Measurements from ENCODE around the gene ZBTB44. TPM values are rescaled to one million over a fixed set of nuclear protein-coding genes. Genes with fewer than 3 reads are reported as not detected.

The ZBTB44 gene
- total RNA-seq, 1 donor from 2014 or later, result 42.5 TPM

DNA sequence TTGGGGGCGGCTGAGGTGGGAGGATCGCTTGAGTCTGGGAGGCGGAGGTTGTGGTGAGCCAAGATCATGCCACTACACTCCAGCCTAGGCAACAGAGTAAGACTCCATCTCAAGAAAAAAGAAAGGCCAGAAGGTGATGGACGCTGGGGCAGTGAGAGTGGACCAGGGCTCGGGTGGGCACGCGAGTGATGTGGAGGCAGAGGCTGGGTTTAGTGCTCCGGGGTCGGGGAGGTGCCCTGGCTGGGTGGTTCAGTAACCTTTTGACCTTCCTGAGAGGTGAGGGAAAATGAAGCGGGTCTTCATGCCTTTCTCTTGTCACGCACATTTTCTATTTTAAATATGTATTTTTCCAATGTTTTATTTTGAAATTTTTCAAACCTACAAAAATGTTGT is 110.0 kb downstream of the ZBTB44 start:
- no peak for DNase-seq (ENCODE audit: low spot score, unreplicated experiment)
- Mint-ChIP-seq H3K36me3 (ENCODE audit: insufficient read depth) (peaks cover 36% of the 10 kb centered on the region), H3K4me1 (ENCODE audit: low read depth) (no peaks in the 10 kb centered on the region), H3K27ac (no peak overlapping the region), H3K27me3 (no peaks in the 10 kb centered on the region), H3K9me3 (ENCODE audit: low read depth) (peaks cover 6% of the 10 kb centered on the region), H3K4me3 (ENCODE audit: low read depth) (no peak overlapping the region)
- TF ChIP-seq CTCF (IDR thresholded peaks at IDR 0.05; ENCODE audit: unreplicated experiment), result no peak

DNA sequence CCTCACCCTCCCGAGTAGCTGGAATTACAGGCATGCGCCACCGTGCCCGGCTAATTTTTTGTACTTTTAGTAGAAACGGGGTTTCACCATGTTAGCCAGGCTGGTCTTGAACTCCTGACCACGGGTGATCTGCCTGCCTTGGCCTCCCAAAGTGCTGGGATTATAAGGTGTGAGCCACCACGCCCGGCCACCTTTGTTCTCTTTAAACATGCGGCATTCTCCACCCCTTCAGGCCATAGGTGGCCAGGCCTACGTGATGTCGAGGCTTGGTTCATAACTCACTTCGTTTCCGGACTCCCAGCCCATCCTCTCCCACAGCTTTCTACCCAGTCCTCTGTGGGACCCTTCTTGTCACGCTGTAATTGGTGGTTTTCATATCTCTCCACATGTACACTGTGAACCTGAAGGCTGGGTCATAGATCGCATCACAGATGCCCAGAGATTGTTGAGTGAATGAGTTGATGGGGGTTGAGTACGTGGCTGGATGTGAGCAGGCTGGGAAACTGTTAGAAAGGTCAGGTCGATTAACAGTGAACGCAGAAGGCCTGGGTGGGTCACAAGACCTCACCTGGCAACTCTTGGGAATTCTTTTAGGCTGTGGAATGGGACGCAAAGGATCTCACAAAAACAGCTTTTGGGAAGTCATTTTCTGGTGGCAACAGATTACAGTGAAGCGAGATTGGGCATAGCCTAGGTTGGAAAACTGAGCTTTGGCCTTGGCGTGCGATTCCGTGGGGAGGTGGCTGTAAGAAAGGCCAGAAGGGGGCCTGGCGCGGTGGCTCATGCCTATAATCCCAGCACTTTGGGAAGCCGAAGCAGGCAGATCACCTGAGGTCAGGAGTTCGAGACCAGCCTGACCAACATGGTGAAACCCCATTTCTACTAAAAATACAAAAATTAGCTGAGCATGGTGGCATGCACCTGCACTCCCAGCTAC is 110.7 kb downstream of the ZBTB44 start:
- no peak overlapping the region for H3K27ac Mint-ChIP-seq
- no peaks in the 10 kb centered on the region for H3K27me3 Mint-ChIP-seq
- no peaks in the 10 kb centered on the region for H3K4me1 Mint-ChIP-seq (ENCODE audit: low read depth)
- no peak overlapping the region for H3K4me3 Mint-ChIP-seq (ENCODE audit: low read depth)
- DNase-seq (ENCODE audit: low spot score, unreplicated experiment), result no peak
- H3K9me3 Mint-ChIP-seq (ENCODE audit: low read depth), result peaks cover 6% of the 10 kb centered on the region
- H3K36me3 Mint-ChIP-seq (ENCODE audit: insufficient read depth), result peaks cover 36% of the 10 kb centered on the region
- TF ChIP-seq CTCF (IDR thresholded peaks at IDR 0.05; ENCODE audit: unreplicated experiment), result no peak

DNA sequence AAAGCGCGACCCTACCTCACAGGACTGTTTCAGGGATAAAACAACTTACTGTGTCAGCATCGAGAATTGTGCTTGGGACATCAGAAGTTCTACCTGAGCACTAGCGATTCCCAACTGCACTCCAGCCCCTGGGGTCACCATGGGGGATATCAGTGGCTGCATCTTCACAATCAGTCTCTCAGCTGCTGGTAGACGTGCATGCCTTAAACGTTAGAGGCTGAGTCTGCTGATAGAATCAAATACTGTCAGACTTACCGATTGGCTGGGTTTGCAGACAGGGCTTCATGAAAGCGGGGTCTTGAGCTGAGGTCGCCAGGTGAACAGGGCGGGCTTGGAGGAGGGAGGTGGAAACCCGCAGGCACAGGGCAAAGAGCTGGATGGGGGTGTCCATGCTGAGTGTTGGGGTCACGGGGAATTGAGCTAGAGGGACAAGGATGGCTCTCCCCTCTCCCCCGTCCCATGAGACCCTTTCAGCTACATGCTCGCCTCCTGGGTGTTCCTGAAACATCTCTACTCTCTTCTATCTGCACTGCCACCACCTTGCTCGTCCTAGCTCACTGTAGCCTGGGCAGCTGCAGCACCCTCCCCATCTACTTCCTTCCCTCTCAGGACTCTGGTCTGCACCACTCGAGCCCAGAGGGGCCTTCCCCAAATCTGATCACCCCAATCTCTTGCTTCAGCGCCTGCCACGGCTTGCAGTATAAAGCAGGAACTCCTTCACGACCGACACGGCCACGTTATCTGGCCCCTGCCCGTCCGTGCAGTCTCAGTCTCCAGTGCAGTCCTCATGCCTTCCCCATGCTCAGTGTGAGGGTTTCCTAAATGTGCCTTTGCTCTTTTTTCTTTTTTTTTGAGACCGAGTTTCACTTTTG is 111.7 kb downstream of the ZBTB44 start:
- Mint-ChIP-seq H3K27ac (no peak overlapping the region), H3K36me3 (ENCODE audit: insufficient read depth) (peaks cover 37% of the 10 kb centered on the region), H3K4me3 (ENCODE audit: low read depth) (no peak overlapping the region), H3K9me3 (ENCODE audit: low read depth) (peaks cover 6% of the 10 kb centered on the region), H3K27me3 (no peaks in the 10 kb centered on the region), H3K4me1 (ENCODE audit: low read depth) (no peaks in the 10 kb centered on the region)
- DNase-seq (ENCODE audit: low spot score, unreplicated experiment), result no peak
- TF ChIP-seq CTCF (IDR thresholded peaks at IDR 0.05; ENCODE audit: unreplicated experiment), result no peak

DNA sequence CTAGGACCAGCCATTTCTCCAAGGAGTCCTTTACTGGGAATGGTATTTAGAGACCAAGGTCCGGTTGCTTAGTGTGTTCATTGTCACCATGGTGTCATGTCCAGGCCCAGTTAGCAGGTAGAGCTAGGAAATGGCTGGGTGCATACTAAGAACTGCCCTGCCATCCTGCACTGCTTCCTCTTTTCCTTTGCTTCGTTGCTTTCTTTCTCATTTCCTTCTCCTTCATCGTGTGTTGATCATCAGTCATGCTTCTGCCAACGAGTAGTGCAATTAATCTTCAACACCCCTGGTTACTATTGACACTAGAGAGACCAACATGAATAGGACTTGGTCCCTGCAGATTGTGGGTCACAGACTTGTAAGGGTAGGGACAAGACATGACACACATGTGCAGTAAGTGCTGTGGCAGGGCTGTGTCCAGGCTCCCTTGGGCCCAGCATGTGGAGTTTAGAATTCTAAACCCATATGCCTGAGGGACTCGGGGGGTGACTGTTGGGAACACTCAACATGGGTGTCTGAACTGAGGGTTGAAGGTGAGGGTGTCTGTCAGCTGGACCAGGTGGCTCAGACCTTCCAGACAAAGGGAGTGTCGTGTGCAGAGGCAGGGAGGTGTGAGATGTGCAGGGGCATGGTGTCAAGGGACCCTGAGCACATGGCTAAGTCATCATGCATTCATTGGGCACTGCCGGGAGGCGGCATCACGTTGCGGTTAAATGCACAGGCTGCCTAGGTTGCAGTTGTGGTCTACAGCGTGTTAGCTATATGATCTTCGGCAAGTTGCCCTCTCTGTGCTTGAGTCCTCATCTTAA is 112.5 kb downstream of the ZBTB44 start:
- Mint-ChIP-seq H3K4me3 (ENCODE audit: low read depth) (no peak overlapping the region), H3K27ac (peak overlapping the region; percentile 9), H3K36me3 (ENCODE audit: insufficient read depth) (peaks cover 36% of the 10 kb centered on the region), H3K9me3 (ENCODE audit: low read depth) (peaks cover 6% of the 10 kb centered on the region), H3K4me1 (ENCODE audit: low read depth) (no peaks in the 10 kb centered on the region), H3K27me3 (no peaks in the 10 kb centered on the region)
- no peak for TF ChIP-seq CTCF (IDR thresholded peaks at IDR 0.05; ENCODE audit: unreplicated experiment)
- no peak for DNase-seq (ENCODE audit: low spot score, unreplicated experiment)
